Stomach smooth muscle (tissue), 2 donors: ENCODE results near the gene SLC25A24.
"Not testable (repeated sequence)": the region's sequence is repeated elsewhere in the genome, so short reads cannot be mapped to it uniquely, and the experiment has no call there.

Experiments used
- H3K27ac ChIP-seq: one replicate; pipeline ENCODE4 v1.7.0; 2013; ENCODE audit warnings: mild to moderate bottlenecking, low read length, inconsistent platforms
- H3K27me3 ChIP-seq, 2 donors: one replicate each; pipeline ENCODE4 v1.7.0; 2013; ENCODE audit warnings: low read length in 2 of 2; ENCODE audit not compliant: insufficient read depth in 2 of 2, control insufficient read depth in 1 of 2
- H3K36me3 ChIP-seq, 2 donors: one replicate each; pipeline ENCODE4 v1.7.0; 2013; ENCODE audit warnings: low read length in 2 of 2; ENCODE audit not compliant: control insufficient read depth in 2 of 2, insufficient read depth in 2 of 2
- H3K4me1 ChIP-seq: one replicate; pipeline ENCODE4 v1.7.0; 2013; ENCODE audit warnings: low read length; ENCODE audit not compliant: control insufficient read depth, insufficient read depth
- H3K4me3 ChIP-seq, 2 donors: one replicate each; pipeline ENCODE4 v1.7.0; 2013; ENCODE audit warnings: low read length in 2 of 2
- H3K9ac ChIP-seq, 2 donors: one replicate each; pipeline ENCODE4 v1.7.0; 2013; ENCODE audit warnings: low read length in 2 of 2, mild to moderate bottlenecking in 1 of 2
- H3K9me3 ChIP-seq, 2 donors: one replicate each; pipeline ENCODE4 v1.7.0; 2013; ENCODE audit warnings: low read length in 2 of 2; ENCODE audit not compliant: control insufficient read depth in 2 of 2
- donor health status: healthy.
- donor health status: Pancreatic carcinoma.

Gene SLC25A24

GRCh38 chr1:108199781-108200686 is at the start of gene SLC25A24:
Gene SLC25A24, minus strand, starts transcription at chr1:108200343. Its CDS starts 205 bp downstream, at chr1:108200138.
- Histone ChIP-seq H3K4me3 (peak within 1 kb of the TSS; percentile 93 to 94), H3K9ac (peak within 1 kb of the TSS; percentile 70 to 80), H3K9me3 (no peaks in the 10 kb centered on the region), H3K27me3 (no peaks in the 10 kb centered on the region), H3K36me3 (peaks cover 0 to 3% of the 10 kb centered on the region in 2 donors), H3K27ac (peak within 1 kb of the TSS; percentile 53), H3K4me1 (no peaks in the 10 kb centered on the region)

DNA sequence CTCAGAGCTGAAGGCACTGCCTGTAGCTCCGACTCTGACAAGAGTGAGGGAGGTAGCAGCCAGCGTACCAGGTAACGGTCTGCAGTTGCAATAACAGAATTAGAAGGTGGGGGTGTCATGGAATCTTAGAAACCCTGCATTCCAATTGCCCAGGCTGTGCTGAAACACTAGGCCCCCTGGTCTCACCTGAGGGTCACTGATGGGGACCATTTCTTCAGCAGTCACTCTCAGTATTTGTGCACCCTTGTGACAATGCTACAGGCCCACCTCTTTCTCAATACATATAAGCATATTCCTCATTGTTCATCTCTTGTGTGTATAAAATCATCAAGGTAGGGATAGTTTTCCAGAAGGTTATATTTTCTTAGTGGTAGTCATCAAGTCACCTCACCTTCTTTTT is 43.8 kb upstream of the SLC25A24 start, which contains the start of gene NBPF4:
NBPF4 (minus strand) TSS at position 101 of the 400 bp plus-strand sequence. CDS start 315 bp downstream, outside the sequence.
- H3K9ac ChIP-seq, H3K4me3 ChIP-seq, H3K27me3 ChIP-seq, H3K36me3 ChIP-seq, H3K4me1 ChIP-seq, H3K9me3 ChIP-seq, H3K27ac ChIP-seq: not testable (repeated sequence)

- not testable (repeated sequence) for H3K27ac ChIP-seq, H3K9me3 ChIP-seq, H3K9ac ChIP-seq, H3K27me3 ChIP-seq, H3K36me3 ChIP-seq, H3K4me1 ChIP-seq, H3K4me3 ChIP-seq
Observed at GRCh38 chr1:108239426-108239825, 39.3 kb upstream of the SLC25A24 start.

DNA sequence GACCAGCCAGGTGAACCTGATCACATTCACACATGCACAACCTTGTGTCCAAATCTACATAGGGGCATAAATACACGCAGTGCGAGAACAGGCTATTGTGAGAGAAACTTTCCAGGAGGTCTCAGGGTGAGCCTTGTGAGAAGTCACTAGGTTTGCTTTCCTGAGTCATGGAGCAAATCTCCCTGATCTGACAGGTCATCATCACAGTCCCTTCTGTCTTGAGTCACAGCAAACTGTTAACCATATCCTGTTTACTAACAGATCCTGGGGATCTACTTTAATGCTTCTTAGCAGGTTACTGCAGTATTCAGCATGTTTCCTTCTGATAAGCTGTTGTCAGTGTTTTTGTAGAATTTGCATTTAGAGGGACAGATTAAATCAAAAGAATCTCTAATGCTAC is 35.2 kb upstream of the SLC25A24 start:
- H3K36me3 ChIP-seq, H3K9ac ChIP-seq, H3K27ac ChIP-seq, H3K27me3 ChIP-seq, H3K4me1 ChIP-seq, H3K9me3 ChIP-seq, H3K4me3 ChIP-seq: not testable (repeated sequence)

DNA sequence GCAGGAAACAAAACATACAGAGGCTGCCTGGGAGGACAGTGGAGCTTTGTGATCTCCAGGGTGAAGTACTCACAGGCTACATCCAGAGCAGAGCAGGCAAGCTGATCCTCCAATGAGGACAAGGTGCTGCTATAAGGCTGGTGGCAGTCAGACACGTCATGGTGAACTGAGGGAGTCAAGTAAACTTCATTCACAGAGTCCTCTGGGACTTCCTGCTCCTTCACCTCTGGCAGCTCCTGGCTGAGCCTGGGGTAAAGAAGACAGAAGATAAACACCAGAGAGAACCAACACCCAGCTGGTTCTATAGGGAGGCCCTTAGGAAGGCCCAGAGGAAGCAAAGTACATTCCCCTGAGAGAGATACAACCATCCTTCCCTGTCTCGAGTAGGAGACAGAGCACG is 32.0 kb upstream of the SLC25A24 start:
- H3K27ac ChIP-seq, H3K9ac ChIP-seq, H3K36me3 ChIP-seq, H3K4me1 ChIP-seq, H3K4me3 ChIP-seq, H3K27me3 ChIP-seq, H3K9me3 ChIP-seq: not testable (repeated sequence)

- H3K36me3 ChIP-seq, H3K9me3 ChIP-seq, H3K27ac ChIP-seq, H3K9ac ChIP-seq, H3K4me3 ChIP-seq, H3K4me1 ChIP-seq, H3K27me3 ChIP-seq: not testable (repeated sequence)
Observed at GRCh38 chr1:108229976-108230375, 29.8 kb upstream of the SLC25A24 start.

- not testable (repeated sequence) for H3K27me3 ChIP-seq, H3K9ac ChIP-seq, H3K9me3 ChIP-seq, H3K4me1 ChIP-seq, H3K4me3 ChIP-seq, H3K36me3 ChIP-seq, H3K27ac ChIP-seq
Observed at GRCh38 chr1:108227772-108228171, 27.6 kb upstream of the SLC25A24 start.

- not testable (repeated sequence) for H3K4me3 ChIP-seq, H3K9me3 ChIP-seq, H3K27ac ChIP-seq, H3K27me3 ChIP-seq, H3K4me1 ChIP-seq, H3K9ac ChIP-seq, H3K36me3 ChIP-seq
Observed at GRCh38 chr1:108226855-108227254, 26.7 kb upstream of the SLC25A24 start.

GRCh38 chr1:108223226-108223625 is 23.1 kb upstream of the SLC25A24 start:
- H3K4me1 ChIP-seq, H3K27ac ChIP-seq, H3K9me3 ChIP-seq, H3K4me3 ChIP-seq, H3K36me3 ChIP-seq, H3K9ac ChIP-seq, H3K27me3 ChIP-seq: not testable (repeated sequence)

GRCh38 chr1:108217515-108218174 is 17.5 kb upstream of the SLC25A24 start:
- not testable (repeated sequence) for H3K27me3 ChIP-seq, H3K9me3 ChIP-seq, H3K36me3 ChIP-seq, H3K4me1 ChIP-seq, H3K4me3 ChIP-seq, H3K9ac ChIP-seq, H3K27ac ChIP-seq

DNA sequence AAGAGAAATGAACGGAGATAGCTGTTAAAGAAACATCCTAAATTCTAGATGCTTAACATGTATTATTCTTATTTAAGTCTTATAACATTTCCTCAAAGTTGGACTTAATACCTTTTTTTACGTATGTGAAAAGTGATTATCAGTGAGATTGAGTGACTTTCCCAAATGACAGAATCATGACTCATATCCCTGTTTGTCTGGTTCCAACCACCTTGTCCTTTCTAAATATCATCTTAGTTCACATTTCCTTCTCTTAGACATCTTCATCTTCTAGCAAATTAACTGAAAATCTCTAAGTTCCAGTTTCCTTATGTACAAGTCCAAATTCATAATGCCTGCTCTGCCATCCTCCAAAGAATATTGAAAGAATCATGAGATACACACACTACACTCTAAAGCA is 16.9 kb upstream of the SLC25A24 start:
- not testable (repeated sequence) for H3K9ac ChIP-seq, H3K4me1 ChIP-seq, H3K4me3 ChIP-seq, H3K36me3 ChIP-seq, H3K27ac ChIP-seq, H3K9me3 ChIP-seq, H3K27me3 ChIP-seq
